Stimulated activated CD4-positive, alpha-beta T cell treated with anti-CD3 and anti-CD28 coated beads, Interleukin-15, amount 100 ng/mL, for 24 hours (primary cell): Measurements from ENCODE around the gene IGF1R.

ENCODE experiments used
- DNase-seq: peaks from one replicate; pipeline ENCODE4 v3.0.0-alpha.2; 2020

IGF1R gene

DNA sequence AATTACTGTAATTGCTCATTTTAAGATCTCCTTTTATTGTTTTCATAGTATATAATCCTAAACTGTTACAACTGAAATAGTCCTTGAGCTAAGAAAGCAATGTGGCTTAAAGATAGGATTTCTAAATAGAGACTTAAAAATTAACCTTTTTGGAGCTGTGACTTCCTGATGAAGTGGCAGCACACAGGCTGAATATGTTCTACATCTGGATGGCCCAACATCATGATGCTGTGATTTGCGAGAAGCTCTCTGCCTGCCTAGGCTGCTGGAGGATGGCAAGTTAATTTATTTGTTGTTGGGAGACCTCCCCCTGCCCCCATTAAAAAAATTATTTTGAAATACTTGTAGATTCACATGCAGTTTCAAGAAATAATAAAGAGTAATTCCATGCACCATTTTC is 134.5 kb downstream of the IGF1R start:
- no peak for DNase-seq

DNA sequence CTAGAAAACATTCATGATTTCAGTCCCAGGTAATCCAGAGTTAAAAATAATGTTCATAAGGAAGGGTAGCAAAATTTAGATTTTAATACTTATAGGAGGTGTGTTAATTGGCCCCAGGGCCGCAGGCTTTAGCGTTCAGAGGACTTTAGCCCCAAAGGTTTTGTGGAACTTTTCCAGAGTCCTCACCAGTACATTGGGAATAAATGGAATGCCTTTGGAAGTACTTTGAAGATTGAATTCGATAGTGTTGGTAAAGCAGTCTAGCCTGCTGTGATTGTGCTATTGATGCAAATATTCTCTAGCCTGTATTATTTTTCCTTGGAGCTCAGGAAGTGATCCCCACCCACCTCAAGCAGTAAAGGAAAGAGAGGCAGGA is 137.1 kb downstream of the IGF1R start:
- DNase-seq: no peak

DNA sequence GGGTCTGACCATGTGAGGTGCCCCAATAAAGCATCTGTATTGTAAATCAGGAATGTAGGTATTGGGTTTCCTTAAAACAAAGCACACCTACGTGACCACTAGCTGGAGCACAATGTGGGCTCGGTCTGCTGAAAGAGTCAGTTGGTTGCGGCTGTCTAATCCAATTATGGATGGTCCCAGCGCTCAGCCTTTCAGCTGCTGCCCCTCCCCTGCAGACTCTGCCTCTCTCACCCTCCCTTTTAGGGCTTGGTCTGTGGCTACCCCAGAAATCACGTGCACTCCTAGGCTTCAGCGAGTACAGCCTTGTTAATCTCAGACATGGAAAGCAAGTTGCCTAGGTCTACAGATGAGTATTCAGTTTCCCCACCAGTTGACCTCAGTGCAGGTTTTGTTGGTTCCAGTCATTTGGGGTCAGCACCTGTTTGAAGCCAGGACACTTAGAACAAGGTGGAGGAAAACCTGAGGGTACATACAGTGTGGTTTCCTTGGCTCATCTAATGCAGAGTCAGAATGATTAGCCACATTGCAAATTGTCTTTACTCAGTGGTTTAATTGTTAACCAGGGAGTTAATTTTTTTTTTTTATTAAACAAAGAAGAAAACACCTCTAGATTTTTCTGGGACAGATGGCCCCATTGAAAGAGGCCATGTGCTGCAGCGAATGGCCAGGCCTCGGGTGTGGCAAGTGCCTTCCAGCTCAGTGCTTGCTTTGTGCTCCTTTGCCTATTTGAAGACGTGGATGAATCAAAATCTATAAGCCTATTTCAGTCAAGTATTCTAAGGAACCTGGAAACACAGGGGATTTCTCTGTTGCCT is 137.7 kb downstream of the IGF1R start:
- peak; percentile 12 for DNase-seq

DNA sequence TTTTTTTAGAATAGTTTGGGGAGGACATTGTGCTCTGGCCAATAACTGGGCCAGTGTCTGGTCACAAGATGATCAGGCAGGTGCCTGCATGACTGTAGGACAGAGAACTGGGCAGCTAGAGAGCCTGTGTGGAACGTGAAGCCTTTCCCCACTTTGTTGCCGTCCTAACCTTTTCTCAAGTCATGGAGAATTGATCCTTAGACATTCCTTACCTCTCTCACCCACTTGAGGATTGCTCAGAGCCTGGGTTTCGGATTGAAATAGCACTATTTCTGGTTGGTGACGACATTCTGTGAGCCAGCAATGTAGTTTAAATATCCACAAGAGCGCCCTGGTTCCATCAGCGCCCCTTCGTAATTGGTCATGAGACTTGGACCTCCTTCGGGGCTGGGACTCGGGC is 138.4 kb downstream of the IGF1R start:
- DNase-seq: no peak

DNA sequence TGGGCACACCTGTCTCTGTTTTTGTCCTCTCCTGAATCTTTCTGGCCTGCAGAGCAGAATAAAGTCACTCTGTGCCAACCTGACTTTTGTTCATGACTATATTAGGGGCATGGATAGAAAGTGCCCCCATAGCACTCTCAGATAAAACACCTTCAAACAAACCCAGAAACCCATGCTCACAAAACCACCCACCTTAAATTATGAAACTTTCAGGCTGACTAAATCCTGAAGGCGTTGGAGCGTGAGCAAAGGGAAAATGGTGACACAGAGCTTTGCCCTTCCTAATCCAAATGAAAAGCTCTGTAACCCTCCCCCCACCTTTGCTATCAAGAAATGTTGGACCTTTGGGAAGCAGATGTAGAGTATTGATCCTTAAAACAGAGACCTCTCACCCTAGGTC is 138.9 kb downstream of the IGF1R start:
- DNase-seq: no peak

DNA sequence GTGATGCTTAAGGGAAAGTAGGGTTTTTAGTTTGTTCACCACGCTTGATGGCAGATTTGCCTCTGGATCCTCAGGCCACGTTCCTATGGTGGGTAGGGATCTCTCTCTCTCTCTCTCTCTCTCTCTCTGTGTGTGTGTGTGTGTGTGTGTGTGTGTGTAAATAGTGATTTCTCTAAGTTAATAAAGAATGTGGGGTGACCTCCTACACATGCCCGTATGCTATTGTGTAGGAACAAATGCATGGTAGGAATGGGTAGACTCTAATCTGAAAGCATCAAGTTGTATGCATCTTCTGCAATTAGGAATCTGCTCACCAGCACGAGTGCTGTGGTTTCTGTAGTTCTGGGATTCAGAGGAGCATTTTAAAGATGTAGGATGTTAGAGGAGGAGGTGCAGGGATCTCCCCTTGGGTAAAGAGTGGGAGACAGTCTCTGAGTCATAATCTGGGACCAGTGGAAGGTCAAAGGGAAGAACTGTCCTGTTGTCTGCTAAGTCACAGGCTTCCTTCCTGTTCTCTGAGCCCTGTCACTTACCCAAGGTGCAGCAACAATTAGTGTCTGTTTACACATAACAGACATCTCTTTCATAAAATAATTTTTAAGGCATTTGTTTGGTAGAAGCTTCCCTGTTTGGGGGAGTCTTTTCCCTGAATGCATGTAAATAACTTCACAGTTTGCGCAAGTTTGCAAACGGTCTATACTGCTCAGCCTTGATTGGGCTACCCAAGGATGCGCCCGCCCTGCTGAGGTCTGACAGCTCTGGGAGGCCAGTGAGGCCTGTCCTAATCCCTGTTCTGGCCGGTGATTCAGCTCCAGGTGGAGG is 139.8 kb downstream of the IGF1R start:
- no peak for DNase-seq

DNA sequence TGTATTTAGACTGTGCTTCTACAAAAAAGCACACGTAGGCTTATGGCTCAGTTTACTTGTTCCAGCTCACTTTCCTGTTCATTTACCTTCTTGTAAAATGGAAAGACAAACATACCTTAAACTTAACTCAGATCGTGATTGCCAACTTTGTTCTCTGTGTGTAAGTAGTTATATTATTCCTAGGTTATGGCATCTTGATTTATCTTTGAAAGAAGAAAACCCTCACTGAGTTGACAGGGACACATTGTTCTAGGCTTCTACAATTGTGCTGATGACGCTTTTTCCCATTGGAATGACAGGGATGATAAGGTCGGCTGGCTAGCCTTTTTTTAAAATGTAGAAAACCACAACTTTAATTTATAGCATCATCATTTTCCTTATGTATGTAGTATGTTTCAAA is 140.7 kb downstream of the IGF1R start:
- DNase-seq: no peak

DNA sequence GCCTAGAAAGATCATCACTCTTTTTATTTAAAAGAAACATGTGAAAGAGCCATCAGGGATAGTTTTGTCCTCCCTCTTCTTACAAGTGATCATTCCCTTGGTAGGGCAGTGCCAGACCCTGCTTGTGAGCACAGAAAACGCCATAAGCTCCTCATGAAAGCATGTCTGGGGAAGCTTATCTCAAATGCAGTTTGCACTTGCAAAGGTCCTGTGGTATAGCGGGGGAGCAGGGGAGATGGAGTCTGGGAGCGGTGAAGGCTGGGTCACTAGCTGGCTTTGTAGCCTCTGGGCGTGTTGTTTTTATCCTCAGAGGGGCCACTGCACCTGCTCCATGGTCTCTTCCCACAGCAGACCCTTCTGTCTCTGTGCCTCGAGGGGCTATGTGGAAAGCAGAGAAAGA is 141.9 kb downstream of the IGF1R start:
- no peak for DNase-seq

DNA sequence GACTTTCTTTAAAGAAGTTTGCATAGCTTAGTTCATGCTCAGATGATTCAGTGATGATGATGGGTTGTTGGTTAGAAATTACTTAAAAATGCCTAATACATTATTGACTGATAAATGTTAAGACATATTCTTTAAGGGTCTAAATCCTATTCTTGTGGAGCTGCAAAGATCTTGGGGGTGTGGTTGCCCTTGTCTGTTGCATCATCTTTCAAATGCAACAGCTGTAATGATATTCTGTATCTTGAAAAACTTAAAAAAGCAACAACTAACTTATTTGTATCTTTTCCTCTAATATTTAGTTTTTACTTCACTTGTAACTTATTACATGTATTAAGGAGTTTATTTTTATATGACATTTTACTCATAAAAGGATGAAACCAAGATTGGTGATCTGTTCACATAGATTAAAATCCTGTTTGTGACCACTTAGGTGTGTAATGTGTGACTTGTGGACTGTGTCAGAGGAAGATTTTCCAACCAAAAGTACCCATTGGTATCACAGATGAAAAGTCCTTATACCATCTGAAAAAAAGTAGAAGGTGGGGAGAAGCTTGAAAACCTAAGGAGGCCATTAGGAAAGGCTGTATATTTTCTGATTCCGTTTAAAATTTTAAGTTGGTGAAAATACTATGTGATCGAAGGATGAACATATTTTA is 142.8 kb downstream of the IGF1R start:
- no peak for DNase-seq

DNA sequence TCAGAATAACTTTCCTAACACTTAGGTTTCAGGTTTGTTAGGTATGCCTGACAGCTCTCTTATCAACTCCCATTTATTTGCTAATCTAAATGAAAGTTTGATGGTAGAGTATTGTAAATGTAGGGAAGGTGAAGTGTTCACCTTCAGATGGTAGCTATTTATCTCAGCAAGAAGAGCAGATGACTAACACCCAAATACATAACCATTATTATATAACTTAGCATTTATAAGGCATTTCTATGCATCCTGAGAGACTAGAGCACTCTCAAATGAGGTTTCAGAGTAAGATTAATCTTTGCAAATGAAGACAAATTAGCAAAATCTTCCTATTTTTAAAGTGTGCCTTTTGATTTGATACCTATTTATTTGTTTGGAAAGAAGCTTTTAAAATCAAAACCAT is 143.8 kb downstream of the IGF1R start:
- DNase-seq: no peak

DNA sequence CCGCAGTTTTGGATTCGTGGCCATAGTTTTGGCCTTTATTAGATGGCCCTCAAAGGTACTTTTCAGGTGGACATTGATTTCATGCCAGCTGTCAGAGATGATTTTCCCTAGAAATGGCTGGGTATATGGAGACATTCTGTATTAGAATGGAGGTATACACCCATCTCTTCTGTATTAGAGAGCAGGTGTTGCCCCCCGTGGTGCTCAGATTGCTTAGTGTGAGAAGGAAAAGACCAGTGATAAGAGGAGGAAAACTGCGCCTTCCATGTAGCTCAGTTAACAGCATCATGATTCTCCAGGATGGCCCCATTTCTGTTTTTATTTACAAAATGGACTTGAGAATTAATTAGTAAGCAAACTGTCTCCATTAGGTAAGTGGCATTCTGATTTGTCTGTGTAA is 145.9 kb downstream of the IGF1R start:
- DNase-seq: no peak

DNA sequence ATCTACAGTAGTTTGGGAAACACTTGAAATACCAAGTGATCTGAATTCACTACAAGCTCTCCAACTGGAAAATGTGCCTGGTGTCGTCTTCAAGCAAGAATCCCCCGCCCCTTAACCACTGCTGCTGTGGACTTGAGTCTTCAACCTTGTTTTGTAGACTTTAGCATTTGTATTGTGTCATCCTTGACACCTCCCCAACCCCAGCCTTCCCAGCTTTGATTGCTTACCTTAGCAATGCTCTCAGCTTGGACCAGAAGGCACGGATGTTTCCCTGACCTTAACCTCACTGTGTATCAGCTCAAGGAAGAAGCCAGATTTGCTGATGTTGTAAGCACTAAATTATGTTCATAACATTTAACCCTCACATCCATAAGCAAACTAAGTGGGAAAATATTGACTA is 146.4 kb downstream of the IGF1R start:
- no peak for DNase-seq

DNA sequence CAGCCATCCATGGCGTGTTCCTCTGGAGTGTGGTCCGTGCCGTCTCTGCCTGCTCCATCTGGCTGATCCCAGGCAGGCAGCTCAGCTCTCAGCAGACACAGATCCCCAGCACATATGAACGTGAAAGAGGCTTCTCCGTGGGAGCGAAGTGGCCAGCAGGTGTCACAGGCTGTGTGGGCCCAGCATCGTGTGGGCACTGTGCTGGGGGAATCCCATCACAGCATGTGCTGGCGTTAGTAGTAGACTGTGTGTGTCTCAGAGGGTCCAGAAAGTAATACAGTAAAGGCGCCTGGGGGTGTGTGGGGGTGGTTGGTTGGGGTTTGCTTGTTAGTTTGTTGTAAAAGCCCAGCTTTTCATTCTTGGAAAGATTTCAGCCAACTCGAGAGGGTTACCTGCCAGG is 147.6 kb downstream of the IGF1R start:
- no peak for DNase-seq

DNA sequence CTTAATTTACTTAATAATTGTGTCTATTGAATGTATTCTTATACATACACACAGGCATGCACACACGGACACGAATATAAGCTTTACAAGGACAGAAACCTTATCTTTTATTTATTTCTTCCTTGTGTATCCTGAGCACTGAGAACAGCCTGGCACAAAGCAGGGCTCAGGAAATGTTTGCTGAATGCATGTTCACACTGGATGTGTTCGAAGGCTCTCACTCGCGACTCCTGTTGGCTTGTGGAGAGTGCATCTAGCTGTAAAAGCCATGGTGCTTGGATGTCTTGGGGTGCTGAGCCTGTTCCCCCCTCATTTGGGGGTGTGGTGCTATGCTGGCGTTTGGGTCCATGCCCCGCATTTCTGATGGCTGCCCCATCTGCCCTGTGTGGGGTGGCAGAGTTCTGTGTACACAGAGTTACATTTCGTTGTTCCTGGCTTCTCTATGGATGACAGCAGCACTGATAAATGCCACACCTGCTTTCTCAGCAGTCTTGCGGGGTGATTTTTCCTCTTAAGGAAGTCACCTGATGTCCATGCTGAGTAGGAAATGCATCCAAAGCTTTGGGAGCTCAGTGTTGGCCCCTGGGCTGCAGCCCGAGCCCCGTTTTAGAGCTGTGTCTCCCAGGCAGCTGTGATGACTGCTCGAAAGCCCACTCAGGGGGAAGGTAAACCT is 148.5 kb downstream of the IGF1R start:
- no peak for DNase-seq

DNA sequence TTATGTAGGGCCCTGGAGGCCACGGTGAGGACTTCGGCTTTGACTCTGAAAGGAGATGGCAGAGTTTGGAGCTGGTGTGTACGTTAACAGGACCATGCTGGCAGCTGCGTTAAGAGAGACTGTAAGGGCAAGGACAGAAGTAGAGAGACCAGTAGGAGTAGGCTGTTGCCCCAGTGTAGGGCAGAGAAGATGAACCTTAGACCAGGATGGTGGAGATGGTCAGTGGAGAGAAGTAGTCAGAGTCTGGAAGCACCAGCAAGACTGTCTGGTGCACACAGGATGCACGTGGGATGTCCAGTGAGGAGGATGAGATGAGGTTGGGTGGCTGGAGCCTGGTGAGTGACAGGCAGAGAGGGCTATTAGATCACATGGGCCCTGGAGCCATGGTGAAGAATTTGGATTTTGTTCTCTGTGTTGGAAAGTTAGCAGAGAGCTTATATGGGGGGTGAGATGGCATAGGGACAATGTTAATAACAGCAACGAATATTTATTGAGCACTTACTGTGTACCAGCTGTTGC is 150.1 kb downstream of the IGF1R start:
- DNase-seq: no peak

DNA sequence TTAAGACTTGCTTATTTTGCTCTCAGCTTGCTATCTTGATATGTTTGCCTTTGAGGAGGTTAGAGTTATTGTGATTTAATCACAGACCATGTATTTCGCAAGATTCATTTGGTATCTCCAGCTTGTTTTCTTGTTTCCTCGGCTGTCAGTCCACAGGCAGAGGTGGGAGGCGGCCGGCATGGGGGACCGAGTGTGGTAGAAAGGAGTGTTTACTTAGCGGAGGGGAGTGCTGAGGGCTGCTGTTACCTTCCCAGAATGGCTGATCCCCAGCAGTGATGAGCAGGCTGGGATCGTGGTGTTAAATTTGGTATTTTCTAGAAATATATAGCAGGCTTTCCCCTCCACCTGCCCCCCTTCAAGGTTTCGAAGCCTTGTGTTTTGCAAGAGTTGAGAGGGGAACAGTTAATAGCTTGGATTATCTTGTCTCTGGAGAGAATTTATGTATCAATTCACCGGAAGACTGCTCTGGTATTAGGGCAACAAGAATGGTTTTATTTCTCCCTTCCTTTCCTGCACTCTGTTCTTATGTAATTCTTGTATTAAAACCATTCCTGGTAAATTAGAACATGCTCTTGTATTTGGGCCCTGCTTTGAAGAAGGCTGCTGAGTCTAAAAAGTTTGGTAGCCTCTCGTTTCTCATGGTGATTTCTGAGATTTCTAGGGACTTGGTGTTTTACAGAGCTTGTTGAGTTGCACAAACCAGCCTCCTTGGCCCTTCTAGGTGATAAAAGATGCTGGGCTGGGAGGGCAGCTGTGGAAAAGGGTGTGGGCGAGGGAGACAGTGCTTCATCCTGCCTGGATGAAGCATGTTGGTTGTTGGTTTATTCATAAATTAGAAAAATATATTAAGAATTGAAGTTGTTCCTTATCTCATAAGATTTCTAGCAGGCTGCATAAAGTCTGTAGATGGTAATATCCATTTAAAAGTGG is 151.4 kb downstream of the IGF1R start:
- DNase-seq: no peak

DNA sequence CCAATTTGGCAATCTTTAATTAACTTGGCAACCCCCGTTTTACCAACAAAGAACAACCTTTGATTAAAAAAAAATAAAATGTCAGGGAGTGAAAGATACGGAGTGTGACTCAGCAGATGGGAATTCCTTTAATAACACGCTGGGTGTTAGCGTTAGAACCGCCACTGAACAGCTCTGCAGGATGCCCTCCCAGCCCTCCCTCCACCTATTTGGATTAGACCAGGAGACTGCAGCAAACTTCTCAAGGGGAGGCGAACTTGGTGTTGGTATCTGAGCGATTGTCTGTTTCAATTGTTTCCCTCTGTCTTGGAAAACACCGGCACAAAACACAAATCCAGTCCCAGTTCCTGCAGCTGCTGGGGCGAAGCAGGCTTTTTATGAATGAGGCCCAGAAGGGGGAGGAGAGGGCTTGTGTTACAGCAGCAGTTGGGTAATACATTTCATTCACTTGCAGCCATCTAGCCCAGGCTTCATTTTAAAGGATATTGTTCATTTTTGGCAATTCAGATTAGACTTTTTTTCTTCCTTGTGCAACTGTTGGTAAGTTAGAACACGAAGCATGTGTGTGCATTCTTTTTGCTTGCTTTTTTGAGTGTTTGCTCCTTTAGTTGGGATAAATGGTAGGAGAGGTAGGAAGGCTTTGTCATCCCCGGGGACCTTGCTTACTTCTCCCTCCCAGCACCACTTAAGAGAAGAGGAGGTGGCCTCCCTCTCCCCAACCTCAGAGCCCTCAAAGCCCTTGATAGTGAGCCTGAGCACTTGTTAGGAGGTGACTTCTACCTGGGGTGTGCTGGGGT is 152.3 kb downstream of the IGF1R start:
- no peak for DNase-seq

DNA sequence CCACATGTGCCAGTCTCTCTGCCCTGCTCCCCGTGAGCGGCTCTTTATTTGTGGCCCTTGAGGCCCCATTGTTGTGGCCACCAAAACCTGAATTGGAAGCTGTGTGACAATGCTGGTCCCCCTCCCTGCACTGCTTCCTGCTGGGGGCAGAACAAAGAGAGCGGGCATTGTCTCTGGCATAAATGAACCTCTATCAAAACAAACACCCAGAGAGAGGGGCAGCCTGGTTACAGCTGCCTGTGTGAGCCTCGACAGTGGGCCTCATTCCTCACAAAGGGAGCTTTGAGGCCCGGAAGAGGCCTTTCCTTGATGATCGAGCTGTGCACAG is 152.9 kb downstream of the IGF1R start:
- no peak for DNase-seq

DNA sequence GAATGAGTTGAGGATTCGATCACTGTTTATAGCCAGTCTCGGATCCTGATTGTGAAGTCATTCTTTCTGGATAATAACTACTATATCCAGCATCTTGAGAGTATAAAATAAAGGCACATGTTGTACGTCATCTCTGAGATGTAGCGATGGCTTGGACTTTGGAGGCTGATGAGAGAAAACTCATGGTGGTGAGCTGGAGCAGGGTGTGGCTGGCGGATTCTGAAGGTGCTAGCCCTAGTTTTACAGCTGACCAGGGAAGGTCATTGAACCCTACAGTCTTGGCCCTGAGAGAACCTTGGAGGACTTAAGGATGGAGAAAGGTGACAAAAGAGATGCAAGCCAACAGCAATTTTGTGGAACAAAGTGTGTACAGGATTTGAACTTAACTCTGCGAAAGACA is 153.8 kb downstream of the IGF1R start:
- DNase-seq: no peak

DNA sequence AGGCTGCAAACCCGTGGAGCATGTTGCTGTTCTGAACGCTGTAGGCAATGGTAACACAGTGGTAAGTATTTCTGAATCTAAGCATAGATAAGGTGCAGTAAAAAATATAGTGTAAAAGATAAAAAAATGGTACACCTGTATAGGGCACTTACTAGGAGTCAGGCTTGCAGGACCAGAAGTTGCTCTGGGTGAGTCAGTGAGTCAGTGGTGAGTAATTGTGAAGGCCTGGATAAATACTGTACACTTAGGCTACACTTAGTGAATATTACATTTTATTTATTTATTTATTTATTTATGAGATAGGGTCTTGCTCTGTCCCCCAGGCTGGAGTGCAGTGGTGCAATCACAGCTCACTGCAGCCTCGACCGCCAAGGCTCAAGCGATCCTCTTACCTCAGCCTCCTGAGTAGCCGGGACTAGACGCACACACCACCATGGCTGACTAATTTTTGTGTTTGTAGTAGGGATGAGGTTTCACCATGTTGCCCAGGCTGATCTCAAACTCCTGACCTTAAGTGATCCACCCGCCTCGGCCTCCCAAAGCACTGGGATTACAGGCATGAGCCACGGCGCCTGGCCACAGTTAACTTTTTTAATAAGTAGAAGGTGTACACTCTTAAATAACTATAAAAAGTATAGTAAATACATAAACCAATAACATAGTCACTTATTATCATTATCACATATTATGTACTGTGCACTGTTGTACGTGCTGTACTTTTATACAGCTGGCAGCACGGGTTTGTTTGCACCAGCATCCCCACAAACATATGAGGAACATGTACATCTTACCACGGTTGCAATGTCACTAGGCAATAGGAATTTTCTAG is 155.1 kb downstream of the IGF1R start:
- no peak for DNase-seq

DNA sequence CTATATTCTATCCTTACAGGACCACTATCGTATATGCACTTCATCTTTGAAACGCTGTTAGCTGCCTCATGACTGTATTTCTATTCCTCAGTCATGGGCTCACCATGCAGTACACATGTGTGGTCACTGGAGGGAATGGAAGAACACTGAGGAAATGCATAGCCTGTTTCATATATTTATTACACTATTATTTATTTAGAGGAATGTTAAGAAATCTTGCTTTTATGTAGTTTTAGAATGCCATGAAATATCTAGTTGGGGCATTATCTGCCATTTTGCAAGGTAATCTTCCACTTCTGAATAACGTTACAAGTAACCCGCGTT is 155.7 kb downstream of the IGF1R start:
- no peak for DNase-seq
